Liver (tissue), 9 donors: ENCODE data around the gene TEX53. TPM values are rescaled to one million over a fixed set of nuclear protein-coding genes. Genes with fewer than 3 reads are reported as not detected.

Experiments used
- DNase-seq: peaks from one replicate; pipeline ENCODE4 v3.0.0-alpha.2; 2017; ENCODE audit warnings: low spot score
- H3K27ac ChIP-seq, 2 donors: one replicate each; pipeline ENCODE4 v1.7.0; 2013; ENCODE audit warnings: inconsistent platforms in 2 of 2, low read length in 2 of 2, control low read depth in 1 of 2, low read depth in 1 of 2, mild to moderate bottlenecking in 1 of 2
- H3K27me3 ChIP-seq, 4 donors: one replicate each; pipeline versions ENCODE4 v1.6.1 to v1.7.0; 2013; ENCODE audit warnings: low read length in 3 of 4, inconsistent platforms in 1 of 4, mild to moderate bottlenecking in 1 of 4, moderate library complexity in 1 of 4; ENCODE audit not compliant: control insufficient read depth in 4 of 4, insufficient read depth in 4 of 4
- H3K36me3 ChIP-seq, 4 donors: one replicate each; pipeline versions ENCODE4 v1.6.1 to v1.7.0; 2013; ENCODE audit warnings: low read length in 3 of 4, mild to moderate bottlenecking in 3 of 4, low read depth in 1 of 4, moderate library complexity in 1 of 4; ENCODE audit not compliant: control insufficient read depth in 4 of 4, insufficient read depth in 3 of 4
- H3K4me1 ChIP-seq, 4 donors: one replicate each; pipeline versions ENCODE4 v1.6.1 to v1.7.0; 2013; ENCODE audit warnings: low read length in 3 of 4, mild to moderate bottlenecking in 3 of 4, moderate library complexity in 1 of 4; ENCODE audit not compliant: control insufficient read depth in 4 of 4, insufficient read depth in 4 of 4
- H3K4me3 ChIP-seq, 3 donors: one replicate each; pipeline versions ENCODE4 v1.6.1 to v1.7.0; 2013; ENCODE audit warnings: low read length in 3 of 3, control low read depth in 1 of 3, low read depth in 1 of 3, mild to moderate bottlenecking in 1 of 3
- H3K9ac ChIP-seq, 2 donors: one replicate each; pipeline ENCODE4 v1.7.0; 2013; ENCODE audit warnings: low read length in 2 of 2, mild to moderate bottlenecking in 2 of 2, moderate library complexity in 2 of 2, control low read depth in 1 of 2, low read depth in 1 of 2
- H3K9me3 ChIP-seq, 4 donors: one replicate each; pipeline versions ENCODE4 v1.6.1 to v1.7.0; 2013; ENCODE audit warnings: low read length in 3 of 4; ENCODE audit not compliant: control insufficient read depth in 4 of 4
- CTCF ChIP-seq: fragments of 150-350 bp; IDR thresholded peaks from 2 replicates; pipeline ENCODE4 v1.5.1; 2017; ENCODE audit warnings: improper control_type of control experiment, low read depth, low read length; ENCODE audit not compliant: missing input control
- EGR1 ChIP-seq, 2 donors: IDR thresholded peaks; 2 replicates each; pipeline ENCODE4 v1.6.1; 2016 to 2018; ENCODE audit warnings: antibody characterized with exemption in 2 of 2, low read depth in 2 of 2
- FOXA1 ChIP-seq: IDR thresholded peaks from 2 replicates; pipeline ENCODE4 v1.6.1; 2016; ENCODE audit warnings: antibody characterized with exemption
- GABPA ChIP-seq, 2 donors: IDR thresholded peaks in 1 of 2; conservative IDR thresholded peaks in 1 of 2; 2 replicates each; pipeline ENCODE4 v1.6.1; 2016; ENCODE audit warnings: antibody characterized with exemption in 2 of 2, mild to moderate bottlenecking in 1 of 2, moderate library complexity in 1 of 2
- HNF4A ChIP-seq, 2 donors: conservative IDR thresholded peaks; 2 replicates each; pipeline ENCODE4 v1.6.1; 2016; ENCODE audit warnings: antibody characterized with exemption in 2 of 2, mild to moderate bottlenecking in 2 of 2
- HNF4G ChIP-seq: IDR thresholded peaks from 2 replicates; pipeline ENCODE4 v1.6.1; 2016; ENCODE audit warnings: antibody characterized with exemption
- JUND ChIP-seq, 2 donors: IDR thresholded peaks; 2 replicates each; pipeline ENCODE4 v1.6.1; 2016; ENCODE audit warnings: antibody characterized with exemption in 2 of 2
- RAD21 ChIP-seq, 2 donors: IDR thresholded peaks; 2 replicates each; pipeline ENCODE4 v1.6.1; 2016; ENCODE audit warnings: antibody characterized with exemption in 2 of 2, mild to moderate bottlenecking in 2 of 2
- REST ChIP-seq: IDR thresholded peaks from 2 replicates; pipeline ENCODE4 v1.6.1; 2016; ENCODE audit warnings: antibody characterized with exemption, mild to moderate bottlenecking
- SP1 ChIP-seq: IDR thresholded peaks from 2 replicates; pipeline ENCODE4 v1.6.1; 2018; ENCODE audit warnings: antibody characterized with exemption, mild to moderate bottlenecking
- TAF1 ChIP-seq: conservative IDR thresholded peaks from 2 replicates; pipeline ENCODE4 v1.6.1; 2016; ENCODE audit warnings: antibody characterized with exemption, mild to moderate bottlenecking
- YY1 ChIP-seq: IDR thresholded peaks from 2 replicates; pipeline ENCODE4 v1.6.1; 2016; ENCODE audit warnings: antibody characterized with exemption, mild to moderate bottlenecking
- ZBTB33 ChIP-seq: IDR thresholded peaks from 2 replicates; pipeline ENCODE4 v1.6.1; 2016; ENCODE audit warnings: antibody characterized with exemption
- WGBS: extraction: QIAGEN DNeasy Blood & Tissue Kit; methylation state at CpG from one replicate; pipeline ENCODE4 v1.1.7; 2013; 5-methylcytosine and 5-hydroxymethylcytosine counted together
- polyA plus RNA-seq, 2 donors: library from polyadenylated mRNA; stranded (reverse) in 1 of 2; unstranded in 1 of 2; fragments of 200-250 nt in 1 of 2; fragments of >200 nt in 1 of 2; fragmentation: Nextera tagmentation in 1 of 2; extraction: Ambion mirVana in 1 of 2; gene quantifications; one replicate each; pipeline versions ENCODE4 v1.2.1 to v1.2.3, GENCODE V29; 2013 to 2015
- total RNA-seq, 2 donors: library from RNA; depleted of rRNA; stranded (reverse); fragments of >200 nt; gene quantifications; one replicate each; pipeline ENCODE4 v1.2.3, GENCODE V29; 2014
- donor health status: healthy.
- donor health status: healthy.
- donor health status: healthy.
- donor health status: healthy.
- donor health status: healthy.

Gene TEX53
- total and polyA plus RNA-seq, 4 donors: not detected

- H3K4me1 ChIP-seq: peaks cover 0 to 7% (median 1%) of the 10 kb centered on the region in 4 donors
- no peaks in the 10 kb centered on the region for H3K36me3 ChIP-seq
- H3K27ac ChIP-seq: no peak overlapping the region
- no peak for DNase-seq
- H3K9ac ChIP-seq: no peak overlapping the region
- peaks cover 0 to 2% (median 0%) of the 10 kb centered on the region in 4 donors for H3K27me3 ChIP-seq
- H3K4me3 ChIP-seq: no peak overlapping the region
- TF ChIP-seq FOXA1 (no peak), CTCF (no peak), EGR1 (IDR thresholded peaks at IDR 0.05; ENCODE audit: low read depth in 2 of 2) (no peak), YY1 (no peak), HNF4G (no peak), GABPA (IDR thresholded peaks at IDR 0.05 in 1 of 2, conservative IDR thresholded peaks at IDR 0.05 in 1 of 2) (no peak), RAD21 (IDR thresholded peaks at IDR 0.05) (no peak), ZBTB33 (no peak), JUND (IDR thresholded peaks at IDR 0.05) (no peak), SP1 (no peak)
- no peaks in the 10 kb centered on the region for H3K9me3 ChIP-seq
Measured at GRCh38 chr9:114678795-114679194, 21.2 kb upstream of the TEX53 start.

- no peak for DNase-seq
- Histone ChIP-seq H3K9ac (no peak overlapping the region), H3K27ac (no peak overlapping the region), H3K36me3 (no peaks in the 10 kb centered on the region), H3K27me3 (peaks cover 0 to 2% (median 0%) of the 10 kb centered on the region in 4 donors), H3K4me3 (no peak overlapping the region), H3K4me1 (peaks cover 0 to 7% (median 1%) of the 10 kb centered on the region in 4 donors), H3K9me3 (no peaks in the 10 kb centered on the region)
- no peak for TF ChIP-seq FOXA1
- no peak for TF ChIP-seq TAF1
- TF ChIP-seq REST: no peak
- no peak for TF ChIP-seq JUND (IDR thresholded peaks at IDR 0.05)
- TF ChIP-seq ZBTB33: no peak
- TF ChIP-seq HNF4A (conservative IDR thresholded peaks at IDR 0.05): no peak
- WGBS: 85% methylated on average over 3 of the region's 3 CpGs
Measured at GRCh38 chr9:114678130-114678529, 20.5 kb upstream of the TEX53 start.
